NCI-H524 (cell line): ENCODE measurements around the gene RASL11B.

ENCODE experiments used
- DNase-seq, 2 experiments: peaks; one replicate each; lab custom pipeline; 2025; lab: John Stamatoyannopoulos, UW

The RASL11B gene

DNA sequence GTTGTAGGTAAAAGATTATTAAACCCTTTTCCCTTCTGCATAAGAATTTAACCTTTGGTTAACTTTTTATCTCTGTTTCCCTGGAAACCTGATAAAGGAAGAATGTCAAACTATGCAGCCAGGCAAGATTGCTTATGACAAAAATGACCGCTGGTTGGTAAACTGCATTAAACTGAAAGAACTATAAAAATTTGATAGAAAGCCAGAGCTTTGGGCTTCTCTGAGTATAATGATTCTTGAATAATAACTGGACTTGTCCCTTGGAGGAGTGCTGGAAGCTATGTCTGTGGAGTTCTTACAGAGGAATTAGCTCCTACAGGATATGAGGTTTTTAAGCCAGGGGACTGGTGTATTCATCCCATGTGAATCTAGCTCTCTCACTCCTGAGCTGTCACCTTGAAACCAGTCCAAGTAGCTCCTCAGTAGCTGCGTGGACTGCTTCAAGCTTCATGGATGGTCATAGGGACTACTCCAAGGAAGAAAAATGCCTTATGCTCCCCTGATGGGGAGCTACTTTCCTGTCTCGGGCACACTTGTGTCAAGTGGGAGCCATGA is 52.0 kb downstream of the RASL11B start:
- DNase-seq = no peak

DNA sequence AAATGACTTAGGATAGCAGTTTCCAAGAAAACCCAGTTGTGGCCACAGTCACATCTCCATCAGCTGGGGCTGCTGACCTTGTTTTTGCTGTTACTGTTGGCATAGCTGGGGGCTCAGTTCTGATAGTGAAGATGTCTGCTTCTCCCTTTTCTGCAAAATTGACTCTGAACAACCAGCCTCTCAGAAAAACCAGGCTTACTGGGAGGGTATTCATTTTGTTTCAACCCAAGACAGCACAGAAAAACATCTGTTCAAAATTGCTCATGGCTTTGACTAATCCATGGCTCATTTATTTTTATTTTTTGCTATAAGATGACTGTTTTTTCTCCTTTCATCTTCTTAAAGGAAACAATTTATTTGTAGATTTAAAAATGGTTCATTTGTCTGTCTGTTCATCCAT is 53.1 kb downstream of the RASL11B start:
- no peak for DNase-seq

DNA sequence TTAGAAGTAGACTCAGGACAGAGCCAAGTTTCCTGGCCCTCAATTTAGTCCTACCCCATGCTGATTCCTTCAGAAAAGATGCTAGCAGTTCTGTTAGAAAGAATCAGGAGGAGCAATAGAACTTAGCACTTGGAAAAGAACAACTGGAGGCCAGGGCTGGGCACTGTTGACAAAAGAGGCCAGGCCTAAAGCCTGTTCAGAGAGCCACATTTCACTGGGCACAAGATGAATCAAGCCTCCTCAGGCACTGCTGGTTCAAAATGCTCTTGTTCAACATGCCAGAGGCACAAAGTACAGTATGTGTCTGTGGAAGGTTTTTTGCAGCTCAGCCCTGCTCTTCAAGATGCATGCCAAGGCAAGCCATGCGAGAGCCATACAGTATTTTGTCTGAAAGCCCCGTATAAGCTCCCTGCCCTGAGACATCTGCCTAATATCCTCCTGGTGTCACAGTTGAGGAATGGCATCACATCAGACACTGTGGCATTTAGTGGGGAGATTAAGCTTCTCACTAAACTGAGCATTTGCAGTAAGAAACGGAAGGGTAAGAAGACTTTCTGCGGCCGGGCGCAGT is 53.7 kb downstream of the RASL11B start:
- no peak for DNase-seq
